B cell (primary cell): Measurements from ENCODE around the gene RENBP. TPM values are rescaled to one million over a fixed set of nuclear protein-coding genes. Genes with fewer than 3 reads are reported as not detected.

Experiments
- ATAC-seq: fragments of 200-7000 bp; cut with Tn5 transposase; one replicate; pipeline ENCODE4 v1.10.0; 2021; ENCODE audit warnings: low read depth, mild to moderate bottlenecking, moderate number of reproducible peaks, moderate library complexity
- CTCF ChIA-PET: fragments of 350-600 bp; sonication (Branson Sonifier 250); formaldehyde crosslinking; loops from one replicate; lab custom pipeline; 2021; ENCODE audit warnings: antibody characterized with exemption, inconsistent platforms; lab: Charles Lee
- POLR2A ChIA-PET: fragments of 350-600 bp; sonication (Branson Sonifier 250); formaldehyde crosslinking; loops from one replicate; lab custom pipeline; 2021; ENCODE audit warnings: antibody characterized with exemption; lab: Charles Lee
- DNase-seq: peaks from one replicate; pipeline ENCODE4 v3.0.0; 2013
- H2AFZ ChIP-seq: 2 replicates; pipeline ENCODE4 v1.6.1; 2012; ENCODE audit warnings: mild to moderate bottlenecking, low read depth, low read length; ENCODE audit not compliant: insufficient read depth, poor library complexity, severe bottlenecking
- H3K27ac ChIP-seq, 2 donors: 1 replicate in 1 of 2; 2 replicates in 1 of 2; pipeline ENCODE4 v1.5.1; 2012 to 2013; ENCODE audit warnings: low read length in 2 of 2, mild to moderate bottlenecking in 2 of 2, moderate library complexity in 1 of 2
- H3K27me3 ChIP-seq, 4 experiments: fragments of 200-600 bp in 1 of 4; sonication (generic) in 1 of 4; replicated peaks in 1 of 4; 1 replicate in 2 of 4; 2 replicates in 2 of 4; pipeline versions ENCODE4 v1.6.1 to v1.7.0; 2013 to 2016; ENCODE audit warnings: low read length in 3 of 4, mild to moderate bottlenecking in 2 of 4, mixed read lengths in 1 of 4, moderate library complexity in 1 of 4; ENCODE audit not compliant: insufficient read depth in 4 of 4, control insufficient read depth in 3 of 4; ENCODE audit errors: control extremely low read depth in 1 of 4
- H3K36me3 ChIP-seq, 2 experiments: replicated peaks in 1 of 2; 1 replicate in 1 of 2; 2 replicates in 1 of 2; pipeline versions ENCODE4 v1.6.1 to v1.7.1; 2013; ENCODE audit warnings: low read length in 1 of 2; ENCODE audit not compliant: insufficient read depth in 2 of 2, control insufficient read depth in 1 of 2; ENCODE audit errors: control extremely low read depth in 1 of 2, extremely low read depth in 1 of 2
- H3K4me1 ChIP-seq, 2 donors: fragments of 200-600 bp in 1 of 2; sonication (generic) in 1 of 2; 1 replicate in 1 of 2; 2 replicates in 1 of 2; pipeline versions ENCODE4 v1.5.1 to v1.6.1; 2013 to 2017; ENCODE audit warnings: low read length in 2 of 2; ENCODE audit not compliant: control insufficient read depth in 2 of 2, insufficient read depth in 2 of 2
- H3K4me2 ChIP-seq: replicated peaks from 2 replicates; pipeline ENCODE3; 2012; ENCODE audit warnings: mild to moderate bottlenecking, low read depth, low read length; ENCODE audit not compliant: poor library complexity, severe bottlenecking
- H3K4me3 ChIP-seq, 5 experiments: fragments of 200-600 bp in 1 of 5; sonication (generic) in 1 of 5; 1 replicate in 3 of 5; 2 replicates in 2 of 5; pipeline versions ENCODE4 v1.5.1 to v1.7.0; 2011 to 2016; ENCODE audit warnings: low read length in 4 of 5, mild to moderate bottlenecking in 4 of 5, low read depth in 2 of 5, control low read depth in 1 of 5, moderate library complexity in 1 of 5; ENCODE audit not compliant: insufficient read depth in 1 of 5; ENCODE audit errors: control extremely low read depth in 1 of 5, extremely low read depth in 1 of 5
- H3K79me2 ChIP-seq: fragments of 200-600 bp; sonication (generic); one replicate; pipeline ENCODE4 v1.6.0; 2016; ENCODE audit warnings: low read length; ENCODE audit not compliant: control insufficient read depth, insufficient read depth
- H3K9ac ChIP-seq: fragments of 200-600 bp; sonication (generic); 2 replicates; pipeline ENCODE4 v1.6.1; 2017; ENCODE audit warnings: mild to moderate bottlenecking, low read length, moderate library complexity
- H3K9me3 ChIP-seq, 3 donors: one replicate each; pipeline versions ENCODE4 v1.6.1 to v1.7.1; 2013; ENCODE audit warnings: low read length in 2 of 3; ENCODE audit not compliant: control insufficient read depth in 2 of 3, insufficient read depth in 1 of 3; ENCODE audit errors: control extremely low read depth in 1 of 3
- H4K20me1 ChIP-seq: 2 replicates; pipeline ENCODE4 v1.6.0; 2012; ENCODE audit warnings: mild to moderate bottlenecking, low read length; ENCODE audit not compliant: insufficient read depth, control insufficient read depth, poor library complexity, severe bottlenecking
- H3K27ac Mint-ChIP-seq: one replicate; pipeline ENCODE4 v1.8.0; 2021; ENCODE audit warnings: mixed read lengths
- H3K27me3 Mint-ChIP-seq: one replicate; pipeline ENCODE4 v1.8.0; 2021; ENCODE audit warnings: mixed read lengths
- H3K4me1 Mint-ChIP-seq: one replicate; pipeline ENCODE4 v1.8.0; 2021; ENCODE audit warnings: mixed read lengths
- H3K4me3 Mint-ChIP-seq: one replicate; pipeline ENCODE4 v1.8.0; 2021; ENCODE audit warnings: mixed read lengths
- H3K9me3 Mint-ChIP-seq: one replicate; pipeline ENCODE4 v1.8.0; 2022; ENCODE audit warnings: mixed read lengths; ENCODE audit not compliant: insufficient read depth
- EZH2 ChIP-seq: IDR thresholded peaks from 2 replicates; pipeline ENCODE4 v1.6.1; 2012; ENCODE audit warnings: borderline replicate concordance, low read depth, mild to moderate bottlenecking, moderate library complexity, low read length; ENCODE audit not compliant: insufficient read depth, poor library complexity, severe bottlenecking
- WGBS: methylation state at CpG from one replicate; pipeline ENCODE4 v1.1.5; 2013; ENCODE audit warnings: missing lambda C conversion rate; ENCODE audit not compliant: insufficient coverage; 5-methylcytosine and 5-hydroxymethylcytosine counted together
- intact Hi-C: fragments of 100-400 bp; cut with micrococcal nuclease; formaldehyde crosslinking; loops from one replicate; pipeline ENCODE4 v1.10.0; 2022
- polyA minus RNA-seq: library from RNA; depleted of rRNA, polyadenylated mRNA; stranded (reverse); fragments of >200 nt; gene quantifications from 2 replicates; pipeline ENCODE4 v1.2.3, GENCODE V29; 2012
- polyA plus RNA-seq: library from polyadenylated mRNA; depleted of rRNA; stranded (reverse); fragments of >200 nt; gene quantifications from 2 replicates; pipeline ENCODE4 v1.2.3, GENCODE V29; 2012
- total RNA-seq, 2 donors: library from RNA; stranded (reverse); fragments of 120-200 nt in 1 of 2; gene quantifications; 1 replicate in 1 of 2; 2 replicates in 1 of 2; pipeline versions ENCODE4 v1.2.3 to v1.2.4, GENCODE V29; 2013 to 2022
- TF ChIP-seq, protein P1 (sequence below): fragments of 200-600 bp; IDR thresholded peaks from one replicate; pipeline ENCODE4 v1.8.0; 2022; ENCODE audit warnings: antibody characterized with exemption, mild to moderate bottlenecking

RENBP gene
- total RNA-seq (39.2 and 39.7 TPM in 2 replicates), polyA plus RNA-seq (28.0 and 30.6 TPM in 2 replicates), polyA minus RNA-seq (10.9 and 14.9 TPM in 2 replicates)
- 11.3 TPM for total RNA-seq (2013)

DNA sequence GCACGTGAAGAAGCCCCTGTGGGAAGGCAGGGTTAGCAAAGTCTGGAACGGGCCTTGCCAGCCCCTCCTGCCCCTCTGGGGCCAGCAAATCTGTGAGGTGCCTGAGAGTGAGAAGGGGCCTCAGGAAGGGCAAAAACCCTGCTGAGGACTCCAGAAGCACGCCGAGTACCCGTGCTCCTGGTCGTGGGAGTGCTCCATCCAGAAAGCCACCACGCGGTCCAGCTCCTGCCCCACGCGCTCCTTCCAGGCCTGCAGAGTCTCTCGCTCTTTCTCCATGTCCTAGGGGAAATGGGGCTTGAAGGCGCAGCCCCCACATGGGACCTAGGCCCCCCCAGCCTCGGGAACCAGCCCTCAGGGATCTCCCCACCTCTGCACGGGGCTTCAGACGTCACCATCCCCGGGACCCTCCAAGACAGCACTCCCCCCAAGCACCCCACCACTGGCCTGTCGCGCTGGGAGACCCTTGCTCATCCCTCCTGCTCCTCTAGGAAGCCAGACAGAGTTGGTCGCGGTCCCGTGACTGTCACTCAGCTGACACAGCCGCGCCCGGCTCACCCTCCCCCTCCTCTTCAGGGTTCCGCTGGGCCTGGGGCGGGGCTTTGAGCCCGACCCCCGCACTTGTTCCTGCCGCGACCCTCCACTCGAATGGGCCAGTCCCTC is at the start of gene RENBP:
Gene RENBP, minus strand, starts transcription at position 504 of the 660 bp plus-strand sequence. Its CDS starts 33 bp downstream, at position 471.
- DNase-seq (peak; percentile 68), ATAC-seq (peak; percentile 77)
- ChIA-PET CTCF (interaction anchor here (1.0 to 15.4 kb wide), 3 partner anchors 8 to 19 kb away, joined by 3 to 325 read pairs (median 59); partner anchors contain the start of genes ARHGAP4 and NAA10), POLR2A (interaction anchor here (0.6 to 5.8 kb wide), 6 partner anchors 9 to 425 kb away, joined by 3 to 58 read pairs (median 6); partner anchors contain the start of genes ARHGAP4 and NAA10)
- TF ChIP-seq, protein P1, sequence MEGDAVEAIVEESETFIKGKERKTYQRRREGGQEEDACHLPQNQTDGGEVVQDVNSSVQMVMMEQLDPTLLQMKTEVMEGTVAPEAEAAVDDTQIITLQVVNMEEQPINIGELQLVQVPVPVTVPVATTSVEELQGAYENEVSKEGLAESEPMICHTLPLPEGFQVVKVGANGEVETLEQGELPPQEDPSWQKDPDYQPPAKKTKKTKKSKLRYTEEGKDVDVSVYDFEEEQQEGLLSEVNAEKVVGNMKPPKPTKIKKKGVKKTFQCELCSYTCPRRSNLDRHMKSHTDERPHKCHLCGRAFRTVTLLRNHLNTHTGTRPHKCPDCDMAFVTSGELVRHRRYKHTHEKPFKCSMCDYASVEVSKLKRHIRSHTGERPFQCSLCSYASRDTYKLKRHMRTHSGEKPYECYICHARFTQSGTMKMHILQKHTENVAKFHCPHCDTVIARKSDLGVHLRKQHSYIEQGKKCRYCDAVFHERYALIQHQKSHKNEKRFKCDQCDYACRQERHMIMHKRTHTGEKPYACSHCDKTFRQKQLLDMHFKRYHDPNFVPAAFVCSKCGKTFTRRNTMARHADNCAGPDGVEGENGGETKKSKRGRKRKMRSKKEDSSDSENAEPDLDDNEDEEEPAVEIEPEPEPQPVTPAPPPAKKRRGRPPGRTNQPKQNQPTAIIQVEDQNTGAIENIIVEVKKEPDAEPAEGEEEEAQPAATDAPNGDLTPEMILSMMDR = no peak
- TF ChIP-seq EZH2 = no peak
- H3K9me3 Mint-ChIP-seq = no peaks in the 10 kb centered on the region
- H3K4me3 Mint-ChIP-seq = peak within 1 kb of the TSS; percentile 89
- H3K4me3 ChIP-seq = peak within 1 kb of the TSS; percentile 8 to 60 (median 56)
- peak within 1 kb of the TSS; percentile 48 for H2AFZ ChIP-seq
- peak within 1 kb of the TSS; percentile 67 to 72 for H3K27ac ChIP-seq
- peaks cover 12 to 47% of the 10 kb centered on the region in 2 donors for H3K4me1 ChIP-seq
- no peaks in the 10 kb centered on the region for H4K20me1 ChIP-seq
- intact Hi-C loops = no loop called here
- no peaks in the 10 kb centered on the region for H3K9me3 ChIP-seq
- peak within 1 kb of the TSS; percentile 92 for H3K27ac Mint-ChIP-seq
- no peaks in the 10 kb centered on the region for H3K27me3 Mint-ChIP-seq
- peak within 1 kb of the TSS; percentile 56 for H3K9ac ChIP-seq
- peaks cover 19% of the 10 kb centered on the region for H3K4me1 Mint-ChIP-seq
- H3K36me3 ChIP-seq = peaks cover 0 to 4% of the 10 kb centered on the region in 2 experiments
- peak within 1 kb of the TSS; percentile 72 for H3K4me2 ChIP-seq
- H3K27me3 ChIP-seq = no peaks in the 10 kb centered on the region
- WGBS = 14% methylated on average over 21 of the region's 31 CpGs
- H3K79me2 ChIP-seq = peaks cover 14% of the 10 kb centered on the region

DNA sequence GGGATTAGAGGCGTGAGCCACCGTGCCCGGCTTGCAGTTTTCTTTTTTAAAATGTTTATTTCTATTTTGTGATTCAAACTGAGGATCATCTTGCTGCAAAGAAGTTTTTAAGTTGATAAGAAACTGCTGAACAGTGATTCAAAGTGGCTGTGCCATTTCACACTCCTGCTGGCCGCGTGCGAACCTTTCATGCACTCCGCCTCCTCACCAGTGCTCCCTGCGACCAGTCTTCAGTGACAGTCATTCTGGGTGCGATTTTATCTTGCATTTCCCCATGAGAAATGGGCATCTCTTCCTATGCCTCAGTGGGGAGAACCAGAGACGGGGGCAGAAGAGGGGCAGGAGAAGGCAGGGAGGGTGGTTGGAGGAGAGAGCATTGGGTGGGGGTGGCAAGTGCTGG is 49.5 kb upstream of the RENBP start:
- Mint-ChIP-seq H3K4me3 (no peak overlapping the region), H3K27me3 (no peaks in the 10 kb centered on the region), H3K9me3 (no peaks in the 10 kb centered on the region), H3K4me1 (no peaks in the 10 kb centered on the region), H3K27ac (no peak overlapping the region)
- no peak for DNase-seq
- H3K36me3 ChIP-seq = no peaks in the 10 kb centered on the region
- H4K20me1 ChIP-seq = no peaks in the 10 kb centered on the region
- 87% methylated on average over 5 of the region's 10 CpGs for WGBS
- no peaks in the 10 kb centered on the region for H3K4me1 ChIP-seq
- no peaks in the 10 kb centered on the region for H3K27me3 ChIP-seq
- no peak overlapping the region for H2AFZ ChIP-seq
- no peak overlapping the region for H3K27ac ChIP-seq
- no peak overlapping the region for H3K4me3 ChIP-seq
- H3K79me2 ChIP-seq = no peaks in the 10 kb centered on the region
- POLR2A ChIA-PET = no interaction called here
- intact Hi-C loops = no loop called here
- no peak for ATAC-seq
- no peak overlapping the region for H3K9ac ChIP-seq
- no peak for TF ChIP-seq EZH2
- TF ChIP-seq, protein P1 = no peak
- no peak overlapping the region for H3K4me2 ChIP-seq
- CTCF ChIA-PET = no interaction called here
- H3K9me3 ChIP-seq = no peaks in the 10 kb centered on the region
